ENCODE results near the gene SLC5A12.

Gene SLC5A12

DNA sequence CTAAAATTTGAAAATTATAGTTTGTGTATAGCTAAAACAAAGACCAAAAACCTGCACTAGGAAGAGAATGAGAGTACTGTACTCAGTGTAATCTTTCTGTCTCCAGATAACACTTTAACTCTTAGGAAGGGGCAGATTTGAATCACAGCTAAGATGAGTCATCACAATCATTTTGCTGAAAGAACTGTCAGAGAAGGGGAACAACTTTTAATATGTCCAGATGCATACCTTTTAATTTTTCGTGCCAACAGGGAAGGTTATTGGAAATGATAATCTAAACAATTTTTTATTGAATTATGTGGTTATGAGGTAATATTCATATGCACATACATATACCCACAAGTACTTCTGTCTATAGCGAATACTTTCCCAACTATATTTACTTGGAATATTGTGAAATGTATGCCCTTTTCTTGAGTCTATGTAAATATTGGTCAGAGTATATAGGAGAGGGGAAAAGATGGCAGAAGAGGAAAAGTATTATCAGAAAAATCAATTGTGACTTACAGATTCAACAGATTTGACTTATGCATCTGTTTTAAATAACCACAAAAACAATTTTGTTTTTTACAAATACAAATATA is 98.7 kb downstream of the SLC5A12 start:
- TF ChIP-seq, protein P1, sequence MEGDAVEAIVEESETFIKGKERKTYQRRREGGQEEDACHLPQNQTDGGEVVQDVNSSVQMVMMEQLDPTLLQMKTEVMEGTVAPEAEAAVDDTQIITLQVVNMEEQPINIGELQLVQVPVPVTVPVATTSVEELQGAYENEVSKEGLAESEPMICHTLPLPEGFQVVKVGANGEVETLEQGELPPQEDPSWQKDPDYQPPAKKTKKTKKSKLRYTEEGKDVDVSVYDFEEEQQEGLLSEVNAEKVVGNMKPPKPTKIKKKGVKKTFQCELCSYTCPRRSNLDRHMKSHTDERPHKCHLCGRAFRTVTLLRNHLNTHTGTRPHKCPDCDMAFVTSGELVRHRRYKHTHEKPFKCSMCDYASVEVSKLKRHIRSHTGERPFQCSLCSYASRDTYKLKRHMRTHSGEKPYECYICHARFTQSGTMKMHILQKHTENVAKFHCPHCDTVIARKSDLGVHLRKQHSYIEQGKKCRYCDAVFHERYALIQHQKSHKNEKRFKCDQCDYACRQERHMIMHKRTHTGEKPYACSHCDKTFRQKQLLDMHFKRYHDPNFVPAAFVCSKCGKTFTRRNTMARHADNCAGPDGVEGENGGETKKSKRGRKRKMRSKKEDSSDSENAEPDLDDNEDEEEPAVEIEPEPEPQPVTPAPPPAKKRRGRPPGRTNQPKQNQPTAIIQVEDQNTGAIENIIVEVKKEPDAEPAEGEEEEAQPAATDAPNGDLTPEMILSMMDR (IDR thresholded peaks at IDR 0.05; ENCODE audit: low read depth, low read length) = no peak
- no peak for DNase-seq (ENCODE audit: extremely low read depth, low read depth)

DNA sequence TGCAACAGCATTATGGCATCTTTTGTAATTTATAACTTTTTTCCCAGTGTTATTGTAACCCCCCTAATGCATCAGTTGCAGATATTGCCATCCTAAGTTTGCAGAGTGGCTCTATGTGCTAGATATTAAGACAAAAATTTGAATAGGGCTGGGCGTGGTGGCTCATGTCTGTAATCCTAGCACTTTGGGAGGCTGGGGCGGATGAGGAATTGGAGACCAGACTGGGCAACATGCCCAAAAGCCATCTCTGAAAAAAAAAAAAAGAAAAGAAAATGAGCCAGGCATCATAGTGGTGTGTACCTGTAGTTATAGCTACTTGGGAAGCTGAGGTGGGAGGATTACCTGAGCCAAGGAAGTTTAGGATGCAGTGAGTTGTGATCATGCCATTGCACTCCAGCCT is 99.7 kb downstream of the SLC5A12 start:
- TF ChIP-seq, protein P1 (IDR thresholded peaks at IDR 0.05; ENCODE audit: low read depth, low read length) = no peak
- DNase-seq (ENCODE audit: extremely low read depth, low read depth) = no peak

DNA sequence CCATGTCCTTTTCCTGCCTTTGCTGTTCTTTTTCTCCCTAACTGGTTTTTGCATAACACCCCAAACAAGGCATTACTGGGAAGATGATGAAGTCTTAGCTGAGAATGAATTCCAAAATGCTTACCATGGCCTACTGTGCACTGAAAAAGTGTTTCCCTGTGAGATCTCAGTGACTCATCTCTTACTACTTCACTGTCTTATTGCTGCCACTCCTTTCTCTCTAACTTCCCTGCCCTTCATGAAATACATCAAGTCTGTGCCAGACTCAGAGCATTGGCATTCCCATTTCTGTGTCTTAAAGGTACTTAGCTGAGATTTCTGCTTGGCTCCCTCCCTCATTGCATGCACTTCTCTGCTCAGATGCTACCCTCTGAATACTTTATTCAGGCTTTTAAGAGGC is 100.7 kb downstream of the SLC5A12 start:
- TF ChIP-seq, protein P1 (IDR thresholded peaks at IDR 0.05; ENCODE audit: low read depth, low read length) = no peak

DNA sequence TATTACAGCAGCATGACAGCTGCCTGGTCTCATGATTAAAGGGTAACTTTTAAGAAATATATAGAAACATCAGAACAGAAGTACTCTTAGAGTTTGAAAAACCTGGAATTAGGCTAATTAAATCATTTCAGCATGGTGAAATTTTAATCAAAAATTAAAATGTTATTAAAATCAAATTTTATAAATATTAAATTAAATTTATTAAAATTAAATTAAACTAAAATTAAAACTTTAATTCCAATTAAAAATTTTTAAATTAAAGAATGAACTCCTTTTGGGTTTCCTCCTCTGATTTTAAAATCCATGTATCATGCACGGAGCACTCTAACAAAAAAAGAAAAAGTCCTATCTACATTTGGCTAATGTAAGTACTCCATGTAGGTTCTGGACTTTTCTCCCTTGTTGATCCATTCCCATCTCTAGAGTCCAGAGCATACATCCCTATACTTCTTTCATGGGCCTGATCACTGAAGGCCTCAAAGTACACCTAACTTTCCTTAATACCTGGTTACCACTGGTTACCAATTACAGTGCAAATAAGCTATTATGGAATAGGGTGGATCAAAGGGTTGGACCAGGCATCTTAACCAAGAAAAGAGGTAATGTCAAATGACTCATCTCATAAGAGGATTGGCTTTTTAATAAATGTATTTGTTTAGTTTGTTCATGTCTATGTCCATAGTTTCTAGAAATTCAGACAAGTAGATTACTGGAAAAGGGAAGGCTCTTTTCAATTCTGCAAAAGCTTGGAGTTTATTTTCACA is 101.4 kb downstream of the SLC5A12 start:
- TF ChIP-seq, protein P1 (IDR thresholded peaks at IDR 0.05; ENCODE audit: low read depth, low read length) = no peak
- no peak for DNase-seq (ENCODE audit: extremely low read depth, low read depth)

More for the DNA sequence above, 100.7 kb downstream of the SLC5A12 start:
- DNase-seq (ENCODE audit: extremely low read depth, low read depth) = peak; percentile 8

DNA sequence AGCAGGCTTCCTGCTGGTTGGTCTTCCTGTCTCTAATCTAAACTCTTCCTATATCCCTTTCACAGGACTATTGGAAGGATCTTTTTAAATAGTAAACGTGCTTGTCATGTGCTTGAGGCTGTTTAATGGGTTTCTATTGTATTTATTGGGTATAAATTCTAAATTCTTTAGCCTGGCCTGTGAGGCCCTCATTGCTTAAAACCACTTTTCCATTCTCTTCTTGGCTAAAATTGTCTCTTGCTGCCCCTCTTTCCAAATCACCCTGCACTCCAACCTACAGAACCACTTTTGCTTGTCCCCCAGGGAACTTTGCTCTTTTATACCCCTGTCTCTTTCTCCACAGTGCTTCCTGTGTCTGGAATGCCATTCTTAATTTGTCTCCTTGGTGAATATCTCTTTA is 103.4 kb downstream of the SLC5A12 start:
- no peak for DNase-seq (ENCODE audit: extremely low read depth, low read depth)
- TF ChIP-seq, protein P1 (IDR thresholded peaks at IDR 0.05; ENCODE audit: low read depth, low read length) = no peak
